Endodermal cell (in vitro differentiated cells): ENCODE results near the gene STK38. TPM values are rescaled to one million over a fixed set of nuclear protein-coding genes. Genes with fewer than 3 reads are reported as not detected.
"Not testable (repeated sequence)": the region's sequence is repeated elsewhere in the genome, so short reads cannot be mapped to it uniquely, and the experiment has no call there.

Experiments used
- DNase-seq: peaks from one replicate; pipeline ENCODE4 v3.0.0-alpha.2; 2017
- H3K27ac ChIP-seq: 2 replicates; pipeline ENCODE4 v1.5.1; 2013; ENCODE audit warnings: mild to moderate bottlenecking, low read depth, low read length, moderate library complexity
- H3K27me3 ChIP-seq: 2 replicates; pipeline ENCODE4 v1.6.1; 2013; ENCODE audit warnings: mild to moderate bottlenecking, low read length, moderate library complexity; ENCODE audit not compliant: insufficient read depth, control insufficient read depth, poor library complexity, severe bottlenecking
- H3K36me3 ChIP-seq: 2 replicates; pipeline ENCODE4 v1.7.0; 2013; ENCODE audit warnings: mild to moderate bottlenecking, low read length, moderate library complexity; ENCODE audit not compliant: control insufficient read depth, insufficient read depth
- H3K4me1 ChIP-seq: one replicate; pipeline ENCODE4 v1.7.0; 2013; ENCODE audit warnings: low read length; ENCODE audit not compliant: control insufficient read depth, insufficient read depth
- H3K4me3 ChIP-seq: 2 replicates; pipeline ENCODE4 v1.5.1; 2013; ENCODE audit warnings: mild to moderate bottlenecking, low read length, moderate library complexity
- H3K9ac ChIP-seq: 2 replicates; pipeline ENCODE4 v1.6.1; 2013; ENCODE audit warnings: mild to moderate bottlenecking, low read length, moderate library complexity; ENCODE audit not compliant: poor library complexity, severe bottlenecking; ENCODE audit errors: extremely low read depth
- H3K9me3 ChIP-seq: 2 replicates; pipeline ENCODE4 v1.6.1; 2013; ENCODE audit warnings: mild to moderate bottlenecking, low read length, moderate library complexity; ENCODE audit not compliant: control insufficient read depth
- H3K27ac Mint-ChIP-seq: 2 replicates; pipeline ENCODE4 v1.8.0; 2020; ENCODE audit warnings: mixed read lengths
- H3K27me3 Mint-ChIP-seq: 2 replicates; pipeline ENCODE4 v1.8.0; 2021; ENCODE audit warnings: mild to moderate bottlenecking, mixed read lengths; ENCODE audit not compliant: insufficient read depth
- H3K36me3 Mint-ChIP-seq: 2 replicates; pipeline ENCODE4 v1.8.0; 2020; ENCODE audit warnings: low read depth, mixed read lengths
- H3K4me1 Mint-ChIP-seq: 2 replicates; pipeline ENCODE4 v1.8.0; 2020; ENCODE audit warnings: mixed read lengths
- H3K4me3 Mint-ChIP-seq: 2 replicates; pipeline ENCODE4 v1.8.0; 2020; ENCODE audit warnings: mild to moderate bottlenecking, moderate library complexity, mixed read lengths
- H3K9me3 Mint-ChIP-seq: 2 replicates; pipeline ENCODE4 v1.8.0; 2020; ENCODE audit warnings: mild to moderate bottlenecking, mixed read lengths
- WGBS, 2 experiments: methylation state at CpG; one replicate each; pipeline versions ENCODE4 v1.1.5 to v1.1.7; 2013; ENCODE audit warnings: missing lambda C conversion rate in 2 of 2, mixed read lengths in 1 of 2; ENCODE audit not compliant: insufficient coverage in 1 of 2, insufficient read length in 1 of 2; 5-methylcytosine and 5-hydroxymethylcytosine counted together
- total RNA-seq, 2 donors: library from RNA; stranded (reverse); fragmentation: NEBNext Ultra II Directional in 1 of 2; extraction: Animal tissue kit (Norgen Biotek cat#: 25700) in 1 of 2; gene quantifications; 2 replicates in 1 of 2; 3 replicates in 1 of 2; pipeline ENCODE4 v1.2.1, GENCODE V29; 2021
- TF ChIP-seq, protein P1 (sequence below): fragments of 200-600 bp; sonication (generic); conservative IDR thresholded peaks from 2 replicates; pipeline ENCODE4 v1.5.0; 2021; ENCODE audit warnings: antibody characterized with exemption, mild to moderate bottlenecking

The STK38 gene
- total RNA-seq, 2 donors from 2014 or later: 35.2 to 38.3 TPM

DNA sequence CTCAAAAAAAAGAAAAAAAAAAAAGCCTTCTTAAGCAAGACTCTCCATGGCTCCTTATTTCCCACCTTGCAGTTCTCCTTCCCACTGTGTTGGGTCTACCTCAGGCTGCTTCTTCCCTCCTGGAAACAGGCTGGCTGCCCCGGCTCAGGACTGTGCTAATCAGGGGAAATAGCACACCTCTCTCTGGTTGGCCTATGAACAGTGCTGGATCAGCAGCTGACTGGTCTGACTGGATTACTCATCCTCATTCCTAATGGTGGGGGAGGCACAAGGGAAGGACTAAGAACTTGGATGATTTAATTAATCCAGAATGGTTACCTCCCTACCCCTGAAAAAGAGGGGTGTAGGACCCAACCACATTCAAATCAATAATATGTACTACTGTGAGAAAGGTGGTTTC lies 43.0 kb upstream of the STK38 start:
- H3K4me1 ChIP-seq: no peaks in the 10 kb centered on the region
- no peak overlapping the region for H3K4me3 Mint-ChIP-seq
- no peak overlapping the region for H3K9ac ChIP-seq

DNA sequence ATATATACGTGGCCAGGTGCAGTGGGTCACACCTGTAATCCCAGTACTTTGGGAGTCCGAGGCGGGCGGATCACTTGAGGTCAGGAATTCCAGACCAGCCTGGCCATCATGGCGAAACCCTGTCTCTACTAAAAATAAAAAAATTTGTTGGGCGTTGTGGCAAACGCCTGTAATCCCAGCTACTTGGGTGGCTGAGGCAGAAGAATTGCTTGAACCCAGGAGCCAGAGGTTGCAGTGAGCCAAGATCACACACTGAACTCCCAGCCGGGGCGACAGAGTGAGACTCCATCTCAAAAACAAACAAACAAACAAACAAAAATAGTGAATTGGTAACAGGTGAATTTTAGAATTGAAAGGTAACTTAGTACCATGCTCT lies 41.7 kb upstream of the STK38 start:
- 94 to 100% methylated on average over 2 to 7 of the region's 9 CpGs for WGBS, 2 experiments
- not testable (repeated sequence) for H3K27me3 Mint-ChIP-seq, H3K9me3 Mint-ChIP-seq

More for the DNA sequence above, 43.0 kb upstream of the STK38 start:
- TF ChIP-seq, protein P1, sequence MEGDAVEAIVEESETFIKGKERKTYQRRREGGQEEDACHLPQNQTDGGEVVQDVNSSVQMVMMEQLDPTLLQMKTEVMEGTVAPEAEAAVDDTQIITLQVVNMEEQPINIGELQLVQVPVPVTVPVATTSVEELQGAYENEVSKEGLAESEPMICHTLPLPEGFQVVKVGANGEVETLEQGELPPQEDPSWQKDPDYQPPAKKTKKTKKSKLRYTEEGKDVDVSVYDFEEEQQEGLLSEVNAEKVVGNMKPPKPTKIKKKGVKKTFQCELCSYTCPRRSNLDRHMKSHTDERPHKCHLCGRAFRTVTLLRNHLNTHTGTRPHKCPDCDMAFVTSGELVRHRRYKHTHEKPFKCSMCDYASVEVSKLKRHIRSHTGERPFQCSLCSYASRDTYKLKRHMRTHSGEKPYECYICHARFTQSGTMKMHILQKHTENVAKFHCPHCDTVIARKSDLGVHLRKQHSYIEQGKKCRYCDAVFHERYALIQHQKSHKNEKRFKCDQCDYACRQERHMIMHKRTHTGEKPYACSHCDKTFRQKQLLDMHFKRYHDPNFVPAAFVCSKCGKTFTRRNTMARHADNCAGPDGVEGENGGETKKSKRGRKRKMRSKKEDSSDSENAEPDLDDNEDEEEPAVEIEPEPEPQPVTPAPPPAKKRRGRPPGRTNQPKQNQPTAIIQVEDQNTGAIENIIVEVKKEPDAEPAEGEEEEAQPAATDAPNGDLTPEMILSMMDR: no peak
- H3K9me3 ChIP-seq: no peaks in the 10 kb centered on the region
- H3K27me3 ChIP-seq: no peaks in the 10 kb centered on the region
- Mint-ChIP-seq H3K4me1 (peaks cover 3% of the 10 kb centered on the region), H3K27ac (no peak overlapping the region), H3K27me3 (no peaks in the 10 kb centered on the region), H3K9me3 (peaks cover 2% of the 10 kb centered on the region), H3K36me3 (peaks cover 10% of the 10 kb centered on the region)
- H3K4me3 ChIP-seq: no peak overlapping the region
- H3K36me3 ChIP-seq: peaks cover 6% of the 10 kb centered on the region
- DNase-seq: no peak
- no peak overlapping the region for H3K27ac ChIP-seq
- WGBS, 2 experiments: 92% methylated on average over 1 of the region's 1 CpG; no CpG with 5 or more reads in 1 of the 2 experiments

DNA sequence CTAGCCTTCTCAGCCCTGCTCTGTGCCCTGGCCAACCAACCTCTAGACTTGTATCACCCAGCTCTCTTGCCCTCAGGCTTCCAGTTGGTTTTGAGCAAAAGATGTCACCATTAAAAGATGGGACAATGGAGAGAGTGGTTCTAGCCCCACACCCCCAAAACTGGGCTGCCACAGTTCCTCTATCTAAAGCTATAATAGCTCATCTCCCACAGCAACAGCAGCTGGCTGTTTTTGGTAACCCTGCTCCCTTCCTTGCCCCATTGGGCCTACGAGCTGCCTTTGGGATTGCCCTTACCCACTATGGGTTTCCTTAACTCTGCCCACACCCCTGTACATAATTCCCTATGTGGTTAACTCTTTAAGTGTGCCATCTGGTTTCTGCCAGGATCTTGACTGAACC lies 39.3 kb upstream of the STK38 start:
- H3K9me3 Mint-ChIP-seq: no peaks in the 10 kb centered on the region
- Histone ChIP-seq H3K27me3 (no peaks in the 10 kb centered on the region), H3K4me3 (no peak overlapping the region), H3K4me1 (no peaks in the 10 kb centered on the region), H3K9me3 (no peaks in the 10 kb centered on the region), H3K27ac (no peak overlapping the region), H3K36me3 (no peaks in the 10 kb centered on the region), H3K9ac (no peak overlapping the region)
- TF ChIP-seq, protein P1: no peak
- DNase-seq: no peak
- H3K27ac Mint-ChIP-seq: no peak overlapping the region
- no peaks in the 10 kb centered on the region for H3K4me1 Mint-ChIP-seq
- no peak overlapping the region for H3K4me3 Mint-ChIP-seq
- 92 to 100% methylated on average over 1 of the region's 1 CpG for WGBS, 2 experiments
- H3K27me3 Mint-ChIP-seq: no peaks in the 10 kb centered on the region
- H3K36me3 Mint-ChIP-seq: no peaks in the 10 kb centered on the region

More for the DNA sequence above, 41.7 kb upstream of the STK38 start:
- H3K4me3 Mint-ChIP-seq, H3K27ac Mint-ChIP-seq, H3K36me3 ChIP-seq, H3K4me1 ChIP-seq, H3K4me1 Mint-ChIP-seq, H3K9ac ChIP-seq, H3K9me3 ChIP-seq, H3K36me3 Mint-ChIP-seq, H3K27me3 ChIP-seq, H3K4me3 ChIP-seq, H3K27ac ChIP-seq, DNase-seq: not testable (repeated sequence)

DNA sequence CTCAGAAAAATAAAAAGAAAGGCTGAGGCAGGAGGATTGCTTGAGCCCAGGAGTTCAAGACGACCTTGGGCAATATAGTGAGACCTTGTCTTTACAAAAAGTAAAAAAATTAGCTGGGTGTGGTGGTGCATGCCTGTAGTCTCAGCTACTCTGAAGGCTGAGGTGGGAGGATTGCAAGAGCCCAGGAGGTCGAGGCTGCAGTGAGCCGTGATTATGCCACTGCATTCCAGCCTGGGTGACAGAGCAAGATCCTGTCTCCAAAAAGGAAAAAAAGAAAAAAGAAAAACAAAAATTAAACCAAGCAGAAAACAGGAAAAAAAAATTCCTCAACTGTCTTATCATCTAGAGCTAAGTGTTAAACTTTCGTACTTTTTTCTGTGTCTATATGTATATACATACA lies 34.4 kb upstream of the STK38 start:
- no peaks in the 10 kb centered on the region for H3K36me3 ChIP-seq
- no peak for DNase-seq
- no peak overlapping the region for H3K27ac Mint-ChIP-seq
- 83 to 88% methylated on average over 3 of the region's 4 CpGs for WGBS, 2 experiments
- H3K27me3 ChIP-seq: no peaks in the 10 kb centered on the region
- H3K4me3 ChIP-seq: no peak overlapping the region
- no peaks in the 10 kb centered on the region for H3K27me3 Mint-ChIP-seq
- H3K4me3 Mint-ChIP-seq: no peak overlapping the region
- TF ChIP-seq, protein P1: no peak
- H3K9me3 Mint-ChIP-seq: no peaks in the 10 kb centered on the region
- no peaks in the 10 kb centered on the region for H3K9me3 ChIP-seq
- no peak overlapping the region for H3K27ac ChIP-seq
- peaks cover 13% of the 10 kb centered on the region for H3K4me1 Mint-ChIP-seq
- no peaks in the 10 kb centered on the region for H3K36me3 Mint-ChIP-seq
- H3K4me1 ChIP-seq: peaks cover 4% of the 10 kb centered on the region
- no peak overlapping the region for H3K9ac ChIP-seq
